ENCODE data around the gene TRIM44. TPM values are rescaled to one million over a fixed set of nuclear protein-coding genes. Genes with fewer than 3 reads are reported as not detected.

Gene TRIM44
- polyA plus RNA-seq, 1 donor (not counting 4 experiments of a cell fraction or from before 2014, with no cell fraction given): 48.3 TPM

GRCh38 chr11:35661534-35661933, 1.0 kb upstream of the TRIM44 start:
- Histone ChIP-seq H3K4me2 (ENCODE audit: control insufficient read depth, extremely low read depth, insufficient read depth, low read depth, low read length) (peak overlapping the region; percentile 96), H3K4me1 (ENCODE audit: control insufficient read depth, extremely low read depth, insufficient read depth, low read length) (peaks cover 18% of the 10 kb centered on the region), H3K27me3 (ENCODE audit: control insufficient read depth, extremely low read depth, insufficient read depth, low read length) (no peaks in the 10 kb centered on the region), H3K9ac (ENCODE audit: control insufficient read depth, extremely low read depth, insufficient read depth, low read length) (peak overlapping the region; percentile 84), H3K9me3 (ENCODE audit: control insufficient read depth, low read depth, low read length) (peaks cover 9% of the 10 kb centered on the region), H3K4me3 (ENCODE audit: control insufficient read depth in 2 of 3, extremely low read depth in 1 of 3, insufficient read depth in 2 of 3, low read depth in 1 of 3, low read length in 3 of 3) (peak overlapping the region; percentile 61 to 76 (median 75)), H3K27ac (ENCODE audit: control insufficient read depth, insufficient read depth, low read length) (peak overlapping the region; percentile 83), H3K9me1 (ENCODE audit: control insufficient read depth, extremely low read depth, insufficient read depth, low read length) (no peaks in the 10 kb centered on the region), H3K36me3 (ENCODE audit: control insufficient read depth in 2 of 2, extremely low read depth in 1 of 2, insufficient read depth in 2 of 2, low read length in 2 of 2) (no peaks in the 10 kb centered on the region), H4K20me1 (ENCODE audit: control insufficient read depth, extremely low read depth, insufficient read depth, low read length) (no peaks in the 10 kb centered on the region), H3K79me2 (ENCODE audit: control insufficient read depth, insufficient read depth, low read length) (peaks cover 33% of the 10 kb centered on the region), H2AFZ (ENCODE audit: control insufficient read depth, low read length) (peak overlapping the region; percentile 97)
- no peak for DNase-seq (ENCODE audit: low read depth, low spot score)
- FAIRE-seq: no peak
- dilution Hi-C loops (cut with MboI; ENCODE audit: extremely low pct_ligation_motif_present, low sequenced_read_pairs): no loop called here
- no peak for TF ChIP-seq EZH2 (IDR thresholded peaks at IDR 0.05; ENCODE audit: low read length)
- no peak for TF ChIP-seq CTCF (optimal IDR thresholded peaks at IDR 0.05 in 1 of 3, IDR thresholded peaks at IDR 0.05 in 1 of 3, conservative IDR thresholded peaks at IDR 0.05 in 1 of 3; ENCODE audit: extremely low read depth in 1 of 3, insufficient read depth in 2 of 3, low read length in 3 of 3)

DNA sequence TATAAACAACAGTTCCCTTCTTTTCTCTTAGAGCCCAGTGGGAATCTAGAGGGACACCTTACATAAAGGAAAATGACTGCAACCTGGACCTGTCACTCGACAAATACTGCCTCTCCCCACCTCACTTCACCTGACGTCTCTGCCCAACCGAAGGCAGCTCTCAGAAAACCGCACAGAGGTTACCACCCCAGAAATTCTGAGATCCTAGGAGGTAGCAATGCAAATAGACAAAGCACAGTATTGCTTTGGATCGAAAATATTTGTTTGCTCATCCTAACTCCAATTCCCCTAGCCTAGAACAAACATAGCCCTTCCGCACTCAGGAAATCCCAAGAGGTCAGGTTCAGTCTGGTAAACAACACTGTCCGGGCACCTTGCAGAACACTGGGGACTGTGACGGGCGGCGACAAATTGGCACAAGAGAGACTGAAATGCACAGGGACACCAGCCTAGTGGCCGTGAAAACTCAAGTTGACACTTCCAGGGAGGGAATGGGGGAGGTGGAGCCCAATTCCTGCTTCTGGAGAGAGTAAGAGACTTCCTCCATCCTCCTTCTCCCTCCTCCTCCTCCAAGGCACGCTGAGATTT, 420 bp upstream of the TRIM44 start:
- Histone ChIP-seq H3K9me1 (ENCODE audit: control insufficient read depth, extremely low read depth, insufficient read depth, low read length) (no peaks in the 10 kb centered on the region), H3K79me2 (ENCODE audit: control insufficient read depth, insufficient read depth, low read length) (peaks cover 38% of the 10 kb centered on the region), H3K4me2 (ENCODE audit: control insufficient read depth, extremely low read depth, insufficient read depth, low read depth, low read length) (peak overlapping the region; percentile 96), H3K27ac (ENCODE audit: control insufficient read depth, insufficient read depth, low read length) (peak overlapping the region; percentile 83), H3K27me3 (ENCODE audit: control insufficient read depth, extremely low read depth, insufficient read depth, low read length) (no peaks in the 10 kb centered on the region), H4K20me1 (ENCODE audit: control insufficient read depth, extremely low read depth, insufficient read depth, low read length) (no peaks in the 10 kb centered on the region), H3K36me3 (ENCODE audit: control insufficient read depth in 2 of 2, extremely low read depth in 1 of 2, insufficient read depth in 2 of 2, low read length in 2 of 2) (no peaks in the 10 kb centered on the region), H3K4me1 (ENCODE audit: control insufficient read depth, extremely low read depth, insufficient read depth, low read length) (peaks cover 18% of the 10 kb centered on the region), H2AFZ (ENCODE audit: control insufficient read depth, low read length) (peak overlapping the region; percentile 97), H3K9me3 (ENCODE audit: control insufficient read depth, low read depth, low read length) (peaks cover 9% of the 10 kb centered on the region), H3K9ac (ENCODE audit: control insufficient read depth, extremely low read depth, insufficient read depth, low read length) (peak overlapping the region; percentile 84), H3K4me3 (ENCODE audit: control insufficient read depth in 2 of 3, extremely low read depth in 1 of 3, insufficient read depth in 2 of 3, low read depth in 1 of 3, low read length in 3 of 3) (peak overlapping the region; percentile 61 to 76 (median 75))
- TF ChIP-seq EZH2 (IDR thresholded peaks at IDR 0.05; ENCODE audit: low read length) (no peak), CTCF (optimal IDR thresholded peaks at IDR 0.05 in 1 of 3, IDR thresholded peaks at IDR 0.05 in 1 of 3, conservative IDR thresholded peaks at IDR 0.05 in 1 of 3; ENCODE audit: extremely low read depth in 1 of 3, insufficient read depth in 2 of 3, low read length in 3 of 3) (no peak)
- FAIRE-seq (peak; percentile 64), DNase-seq (ENCODE audit: low read depth, low spot score) (no peak)
- dilution Hi-C loops (cut with MboI; ENCODE audit: extremely low pct_ligation_motif_present, low sequenced_read_pairs): no loop called here
